ENCODE measurements around the gene DNAH6. TPM values are rescaled to one million over a fixed set of nuclear protein-coding genes. Genes with fewer than 3 reads are reported as not detected.
"Not testable (repeated sequence)": the region's sequence is repeated elsewhere in the genome, so short reads cannot be mapped to it uniquely, and the experiment has no call there.

DNAH6 gene, protein sequence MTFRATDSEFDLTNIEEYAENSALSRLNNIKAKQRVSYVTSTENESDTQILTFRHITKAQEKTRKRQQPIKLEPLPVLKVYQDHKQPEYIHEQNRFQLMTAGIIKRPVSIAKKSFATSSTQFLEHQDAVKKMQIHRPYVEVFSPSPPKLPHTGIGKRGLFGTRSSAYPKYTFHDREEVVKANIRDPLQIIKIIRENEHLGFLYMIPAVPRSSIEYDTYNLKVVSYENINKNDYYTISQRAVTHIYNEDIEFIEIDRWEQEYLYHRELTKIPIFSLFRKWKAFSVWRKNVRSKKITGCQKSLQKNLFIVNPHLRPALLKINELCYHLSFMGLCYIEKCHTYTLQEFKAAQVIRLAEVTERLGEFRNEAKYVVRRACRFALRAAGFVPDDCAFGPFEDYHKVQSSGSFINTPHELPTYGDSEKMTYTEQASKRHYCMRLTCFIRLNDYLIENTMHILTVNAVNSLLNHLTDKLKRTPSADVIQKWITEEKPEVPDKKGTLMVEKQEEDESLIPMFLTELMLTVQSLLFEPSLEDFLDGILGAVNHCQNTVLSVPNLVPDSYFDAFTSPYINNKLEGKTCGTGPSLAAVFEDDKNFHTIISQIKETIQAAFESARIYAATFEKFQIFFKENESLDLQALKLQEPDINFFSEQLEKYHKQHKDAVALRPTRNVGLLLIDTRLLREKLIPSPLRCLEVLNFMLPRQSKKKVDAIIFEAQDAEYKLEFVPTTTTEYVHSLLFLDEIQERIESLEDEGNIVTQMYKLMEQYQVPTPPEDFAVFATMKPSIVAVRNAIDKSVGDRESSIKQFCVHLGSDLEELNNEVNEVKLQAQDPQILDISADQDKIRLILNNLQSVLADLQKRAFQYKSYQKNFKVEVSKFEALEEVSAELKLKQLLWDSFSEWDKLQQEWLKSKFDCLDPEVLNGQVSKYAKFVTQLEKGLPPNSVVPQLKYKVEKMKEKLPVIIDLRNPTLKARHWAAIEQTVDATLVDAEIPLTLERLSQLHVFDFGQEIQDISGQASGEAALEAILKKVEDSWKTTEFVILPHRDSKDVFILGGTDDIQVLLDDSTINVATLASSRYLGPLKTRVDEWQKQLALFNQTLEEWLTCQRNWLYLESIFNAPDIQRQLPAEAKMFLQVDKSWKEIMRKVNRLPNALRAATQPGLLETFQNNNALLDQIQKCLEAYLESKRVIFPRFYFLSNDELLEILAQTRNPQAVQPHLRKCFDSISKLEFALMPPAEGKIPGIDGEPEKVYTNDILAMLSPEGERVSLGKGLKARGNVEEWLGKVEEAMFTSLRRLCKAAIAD (N-terminal part only)
- total RNA-seq (2014; rRNA removed; shearing (Covaris generic)), result 0.11 TPM in 1 of 2 replicates, not detected in the other
- not detected in 2 replicates for polyA plus RNA-seq (2016; fragmentation: Nextera tagmentation; extraction: Ambion mirVana)

DNA sequence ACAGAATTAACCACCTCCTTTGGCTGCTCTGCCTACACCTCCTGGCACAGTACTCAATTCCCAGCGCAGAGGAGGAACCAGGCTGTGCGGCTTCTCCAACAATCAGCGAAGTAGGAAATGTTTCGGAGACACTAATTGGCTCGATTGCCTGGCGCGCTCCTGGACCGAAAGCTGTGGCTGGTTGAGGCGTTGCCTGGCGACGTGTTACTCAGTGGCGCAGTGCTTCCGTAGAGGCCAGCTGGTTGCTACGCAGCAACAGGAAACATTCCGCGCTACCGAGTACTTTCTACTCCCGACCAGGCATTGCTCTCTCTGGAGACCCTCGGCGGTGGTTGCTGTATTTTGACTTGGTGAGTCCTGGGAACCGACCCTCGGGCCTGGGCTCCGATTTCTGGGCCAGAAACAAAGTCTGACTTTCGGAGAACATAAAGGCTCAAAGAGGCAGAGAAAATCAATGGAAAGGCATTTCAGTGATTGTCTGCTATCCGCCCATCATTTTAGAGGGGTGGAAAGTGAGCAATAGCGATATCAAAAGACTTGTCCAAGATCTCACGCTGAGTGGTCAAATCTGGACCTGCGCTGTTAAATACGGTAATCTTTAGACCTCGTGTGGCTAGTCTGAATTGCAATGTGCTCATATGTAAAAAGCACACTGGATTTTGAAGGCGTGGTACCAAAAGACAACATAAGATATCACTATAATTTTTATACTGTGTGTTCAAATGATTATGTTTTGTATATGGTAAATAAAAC is at the start of gene DNAH6:
DNAH6 (plus strand) TSS at position 265 of the 753 bp plus-strand sequence. CDS start 1,329 bp downstream, outside the sequence.
- H3K79me2 ChIP-seq (ENCODE audit: insufficient read depth), result no peaks in the 10 kb centered on the region
- H3K9me3 ChIP-seq (ENCODE audit: low read depth), result no peaks in the 10 kb centered on the region
- H3K4me1 ChIP-seq (ENCODE audit: insufficient read depth), result no peaks in the 10 kb centered on the region
- no peaks in the 10 kb centered on the region for H3F3A ChIP-seq (ENCODE audit: insufficient read depth)
- H3K27ac ChIP-seq, result peak within 1 kb of the TSS; percentile 62
- no peaks in the 10 kb centered on the region for H3K9me2 ChIP-seq (ENCODE audit: insufficient read depth)
- H3K27me3 ChIP-seq (replicated peaks; ENCODE audit: insufficient read depth), result peaks cover 6% of the 10 kb centered on the region; the same call in 1 of the 2 replicates
- DNase-seq, result peak; percentile 99
- no peaks in the 10 kb centered on the region for H3K36me3 ChIP-seq (ENCODE audit: low read depth)
- peak within 1 kb of the TSS; percentile 92 for H3K9ac ChIP-seq
- 5% methylated on average over 28 to 31 of the region's 31 CpGs for WGBS, 2 experiments (ENCODE audit: low coverage in 1 of 2, low lambda C conversion rate in 2 of 2, missing lambda C conversion rate in 2 of 2)
- H2AFZ ChIP-seq, result peak within 1 kb of the TSS; percentile 99
- peak within 1 kb of the TSS; percentile 97 for H3K4me3 ChIP-seq
- TF ChIP-seq EZH2phosphoT487 (IDR thresholded peaks at IDR 0.05; ENCODE audit: insufficient read depth, low read depth) (no peak), EZH2 (IDR thresholded peaks at IDR 0.05; ENCODE audit: insufficient read depth, poor library complexity, severe bottlenecking) (no peak)
- H4K20me1 ChIP-seq (ENCODE audit: insufficient read depth), result no peaks in the 10 kb centered on the region
- H3K4me2 ChIP-seq (ENCODE audit: unreplicated experiment), result peak within 1 kb of the TSS; percentile 99
- in situ Hi-C loops (cut with MboI), result no loop called here

DNA sequence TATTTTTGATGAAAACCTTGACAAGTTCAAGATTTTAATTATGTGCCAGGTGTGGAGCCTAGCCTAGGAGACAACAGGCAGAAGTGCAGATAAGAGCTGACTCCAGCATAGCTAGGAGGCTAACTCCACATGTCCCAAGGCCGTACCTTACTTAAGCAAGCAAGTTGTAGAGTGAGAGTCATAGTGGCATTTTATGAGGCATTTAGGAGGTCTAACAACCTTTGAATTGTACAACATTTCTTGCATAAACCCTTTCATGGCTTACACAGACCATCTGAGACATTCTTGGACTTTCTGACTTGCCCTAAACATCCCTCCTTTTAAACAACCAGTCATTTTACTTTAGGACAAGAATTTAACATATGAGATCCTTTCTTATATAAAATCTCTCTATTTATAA is 48.9 kb upstream of the DNAH6 start:
- no peaks in the 10 kb centered on the region for H3K4me1 ChIP-seq (ENCODE audit: insufficient read depth)
- no peaks in the 10 kb centered on the region for H3K27me3 ChIP-seq (replicated peaks; ENCODE audit: insufficient read depth)
- H3F3A ChIP-seq (ENCODE audit: insufficient read depth), result no peaks in the 10 kb centered on the region
- no peaks in the 10 kb centered on the region for H3K79me2 ChIP-seq (ENCODE audit: insufficient read depth)
- no peaks in the 10 kb centered on the region for H3K36me3 ChIP-seq (ENCODE audit: low read depth)
- no peak for DNase-seq
- no peaks in the 10 kb centered on the region for H3K9me3 ChIP-seq (ENCODE audit: low read depth)
- no peak overlapping the region for H2AFZ ChIP-seq
- in situ Hi-C loops (cut with MboI), result no loop called here
- H3K9me2 ChIP-seq (ENCODE audit: insufficient read depth), result no peaks in the 10 kb centered on the region
- TF ChIP-seq EZH2 (IDR thresholded peaks at IDR 0.05; ENCODE audit: insufficient read depth, poor library complexity, severe bottlenecking), result no peak
- TF ChIP-seq EZH2phosphoT487 (IDR thresholded peaks at IDR 0.05; ENCODE audit: insufficient read depth, low read depth), result no peak
- no peak overlapping the region for H3K4me2 ChIP-seq (ENCODE audit: unreplicated experiment)
- no peak overlapping the region for H3K9ac ChIP-seq
- 76 to 77% methylated on average over 1 of the region's 1 CpG for WGBS, 2 experiments (ENCODE audit: low coverage in 1 of 2, low lambda C conversion rate in 2 of 2, missing lambda C conversion rate in 2 of 2)
- H3K4me3 ChIP-seq, result no peak overlapping the region
- H3K27ac ChIP-seq, result no peak overlapping the region
- H4K20me1 ChIP-seq (ENCODE audit: insufficient read depth), result no peaks in the 10 kb centered on the region

DNA sequence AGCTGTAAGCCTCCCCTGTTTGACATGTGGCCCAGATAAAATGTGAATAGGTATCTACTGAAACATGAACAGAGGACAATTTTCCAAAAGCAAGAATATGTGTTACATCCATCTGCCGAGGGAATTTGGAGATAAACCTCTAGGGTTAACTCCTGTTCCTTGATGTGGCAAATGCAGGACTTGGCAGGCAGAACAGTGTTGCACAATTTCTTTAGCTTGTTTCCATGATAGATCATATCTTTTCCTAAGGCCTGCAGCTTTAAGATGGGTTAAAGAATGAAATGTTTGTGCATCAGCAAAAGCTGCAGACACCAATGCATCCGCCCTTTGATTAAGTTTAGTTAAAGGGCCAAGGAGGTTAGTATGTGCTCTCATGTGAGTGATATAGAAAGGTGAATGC is 43.9 kb upstream of the DNAH6 start:
- H3K27ac ChIP-seq; H3K9me2 ChIP-seq (ENCODE audit: insufficient read depth); in situ Hi-C loops (cut with MboI); H3K4me1 ChIP-seq (ENCODE audit: insufficient read depth); H2AFZ ChIP-seq; H4K20me1 ChIP-seq (ENCODE audit: insufficient read depth); H3K79me2 ChIP-seq (ENCODE audit: insufficient read depth); H3K27me3 ChIP-seq (replicated peaks; ENCODE audit: insufficient read depth); H3K9me3 ChIP-seq (ENCODE audit: low read depth); H3K36me3 ChIP-seq (ENCODE audit: low read depth); H3K4me3 ChIP-seq; H3F3A ChIP-seq (ENCODE audit: insufficient read depth); H3K4me2 ChIP-seq (ENCODE audit: unreplicated experiment); H3K9ac ChIP-seq: not testable (repeated sequence)
- peak; percentile 35 for DNase-seq
- 50 to 66% methylated on average over 2 of the region's 2 CpGs for WGBS, 2 experiments (ENCODE audit: low coverage in 1 of 2, low lambda C conversion rate in 2 of 2, missing lambda C conversion rate in 2 of 2)

All from GM23248 (cell line).